Fibroblast of skin of left biceps (primary cell): ENCODE results near the gene AGBL2.
"Not testable (repeated sequence)": the region's sequence is repeated elsewhere in the genome, so short reads cannot be mapped to it uniquely, and the experiment has no call there.

Source experiments
- DNase-seq, 2 experiments: peaks; one replicate each; pipeline ENCODE4 v3.0.0-alpha.2; 2013; ENCODE audit warnings: low read depth in 2 of 2

Gene AGBL2

DNA sequence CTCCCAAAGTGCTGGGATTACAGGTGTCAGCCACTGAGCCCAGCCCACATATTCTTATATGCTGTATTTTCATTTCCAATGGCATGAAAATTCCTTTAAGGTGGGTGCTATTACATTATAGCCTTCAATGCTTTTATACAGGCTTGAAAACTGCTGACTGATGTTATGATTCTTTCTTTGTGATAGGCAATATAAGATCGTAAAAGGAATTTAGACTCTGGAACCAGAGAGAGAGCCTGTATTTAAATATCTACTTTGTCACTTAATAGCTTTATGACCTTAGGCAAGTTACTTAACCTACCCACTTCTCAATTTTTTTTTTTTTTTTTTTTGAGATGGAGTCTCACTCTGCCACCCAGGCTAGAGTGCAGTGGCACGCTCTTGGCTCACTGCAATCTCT is 26.2 kb downstream of the AGBL2 start:
- DNase-seq: no peak

DNA sequence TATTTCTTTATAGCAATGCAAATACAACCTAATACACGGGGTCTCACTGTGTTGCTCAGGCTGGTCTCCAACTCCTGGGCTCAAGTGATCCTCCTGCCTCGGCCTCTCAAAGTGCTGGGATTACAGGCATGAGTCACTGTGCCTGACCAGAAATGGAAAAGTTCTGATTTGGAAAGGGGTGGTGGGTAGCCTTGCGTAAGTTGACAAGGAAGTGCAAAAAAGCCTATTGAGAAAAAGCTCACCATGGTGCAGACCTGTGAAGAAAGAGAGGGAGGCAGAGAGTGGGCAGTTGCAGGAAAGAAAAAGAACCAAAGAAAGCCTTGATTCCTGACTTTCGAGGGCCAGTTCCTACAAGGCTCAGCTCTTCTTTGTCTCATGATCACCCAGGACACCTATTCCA is 27.1 kb downstream of the AGBL2 start:
- no peak for DNase-seq

DNA sequence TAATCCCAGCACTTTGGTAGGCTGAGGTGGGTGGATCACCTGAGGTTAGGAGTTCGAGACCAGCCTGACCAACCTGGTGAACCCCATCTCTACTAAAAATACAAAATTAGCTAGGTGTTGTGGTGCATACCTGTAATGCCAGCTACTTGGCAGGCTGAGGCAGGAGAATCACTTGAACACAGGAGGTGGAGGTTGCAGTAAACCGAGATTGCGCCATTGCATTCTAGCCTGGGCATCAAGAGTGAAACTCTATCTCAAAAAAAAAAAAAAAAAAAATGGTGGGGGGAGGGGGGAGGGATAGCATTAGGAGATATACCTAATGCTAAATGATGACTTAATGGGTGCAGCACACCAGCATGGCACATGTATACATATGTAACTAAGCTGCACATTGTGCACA is 28.5 kb downstream of the AGBL2 start:
- DNase-seq: not testable (repeated sequence)

DNA sequence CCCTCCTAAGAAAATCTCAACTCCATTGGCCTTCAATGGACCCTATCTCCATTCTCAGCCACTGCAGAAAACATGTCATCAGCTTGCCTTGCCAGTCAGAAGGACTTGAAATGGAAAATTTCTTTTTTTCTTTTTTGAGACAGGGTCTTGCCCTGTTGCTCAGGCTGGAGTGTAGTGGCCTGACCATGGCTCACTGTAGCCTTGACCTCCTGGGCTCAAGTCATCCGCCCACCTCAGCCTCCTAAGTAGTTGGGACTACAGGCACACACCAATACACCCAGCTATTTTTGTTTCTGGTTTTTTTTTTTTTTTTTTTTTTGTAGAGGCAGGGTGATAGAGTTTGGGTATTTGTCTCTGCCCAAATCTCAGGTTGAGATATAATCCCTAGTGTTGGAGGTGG is 29.0 kb downstream of the AGBL2 start:
- no peak for DNase-seq

DNA sequence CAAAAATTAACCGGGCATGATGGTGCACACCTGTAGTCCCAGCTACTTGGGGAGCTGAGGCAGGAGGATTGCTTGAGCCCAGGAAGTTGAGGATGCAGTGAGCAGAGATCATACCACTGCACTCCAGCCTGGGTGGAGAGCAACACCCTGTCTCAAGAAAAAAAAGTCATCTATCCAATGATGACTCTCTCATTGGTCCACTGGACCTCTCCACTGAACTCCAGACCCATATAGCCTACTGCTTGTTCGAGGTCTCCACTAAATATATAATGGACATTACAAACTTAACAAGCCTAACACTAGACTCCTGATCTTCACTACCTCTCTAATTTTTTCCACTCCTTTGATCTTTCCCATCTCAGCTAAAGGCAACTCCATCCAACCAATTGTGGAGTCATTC is 39.3 kb downstream of the AGBL2 start:
- DNase-seq: no peak

DNA sequence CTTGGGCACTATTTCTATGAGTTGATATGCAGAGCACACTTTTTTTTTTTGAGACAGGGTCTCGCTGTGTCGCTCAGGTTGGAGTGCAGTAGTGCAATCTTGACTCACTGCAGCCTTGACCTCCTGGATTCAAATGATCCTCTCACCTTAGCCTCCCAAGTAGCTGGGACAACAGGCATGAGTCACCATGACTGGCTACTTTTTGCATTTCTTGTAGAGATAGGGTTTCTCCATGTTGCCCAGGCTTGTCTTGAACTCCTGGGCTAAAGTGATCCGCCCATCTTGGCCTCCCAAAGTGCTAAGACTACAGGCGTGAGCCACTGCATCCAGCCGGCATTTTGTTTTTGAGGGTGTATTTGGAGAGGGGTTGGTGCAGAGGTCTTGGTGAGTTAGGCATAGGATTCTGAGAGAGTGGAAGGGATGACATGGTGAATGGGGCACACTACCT is 42.9 kb downstream of the AGBL2 start:
- no peak for DNase-seq

DNA sequence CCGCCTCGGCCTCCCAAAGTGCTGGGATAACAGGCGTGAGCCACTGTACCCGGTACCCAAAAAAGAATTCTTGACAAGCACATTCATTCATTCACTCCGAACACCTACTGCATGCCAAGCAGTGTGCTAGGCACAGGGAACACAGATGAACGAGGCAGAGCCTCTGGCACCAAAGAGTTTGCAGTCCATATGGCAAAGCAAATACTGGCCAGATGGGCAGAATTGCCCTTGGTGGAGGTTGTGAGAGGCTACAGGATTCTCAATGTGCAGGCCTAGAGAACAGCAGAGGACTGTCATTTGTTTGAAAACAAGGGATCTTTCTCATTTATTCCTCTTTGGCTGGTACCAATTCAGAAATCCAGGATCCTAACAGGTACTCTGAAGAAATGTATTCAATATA is 45.3 kb downstream of the AGBL2 start:
- DNase-seq: no peak

DNA sequence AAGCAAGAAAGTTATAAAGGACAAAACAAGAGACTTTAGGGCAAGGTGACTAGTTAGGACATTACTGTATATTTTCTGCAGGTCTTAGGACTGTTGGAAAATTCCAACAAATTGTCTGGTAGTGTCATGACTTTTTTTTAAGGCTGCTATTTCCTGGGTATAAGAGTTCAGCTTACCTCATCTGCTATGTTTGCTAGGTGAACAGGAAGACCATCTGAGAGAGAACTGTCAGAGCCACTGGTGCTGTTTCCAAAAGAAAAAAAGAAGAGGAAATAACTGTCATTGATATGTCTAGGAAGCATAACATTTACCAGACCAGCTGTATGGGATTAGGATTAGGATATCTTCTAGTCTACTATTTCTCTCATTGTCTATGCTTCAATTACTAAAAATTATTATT is 46.5 kb downstream of the AGBL2 start:
- no peak for DNase-seq

DNA sequence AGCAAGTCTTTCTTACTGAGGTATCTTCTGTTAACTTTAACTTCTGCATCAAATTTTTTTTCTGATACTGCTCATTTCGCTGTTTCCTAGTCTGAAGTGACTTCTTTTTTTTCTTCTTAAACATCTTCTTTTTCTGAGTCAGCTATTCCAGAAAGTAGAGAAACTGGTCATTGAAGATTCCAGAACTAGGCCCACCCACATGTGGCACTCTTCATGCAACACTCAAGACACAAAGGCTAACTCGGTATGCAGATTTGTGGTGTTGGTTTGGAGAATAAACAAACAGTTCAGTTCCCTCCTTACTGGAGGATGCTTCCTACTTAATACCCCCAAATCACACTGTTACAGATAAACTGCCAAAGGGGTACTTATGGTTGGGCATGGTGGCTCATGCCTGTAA is 47.6 kb downstream of the AGBL2 start:
- no peak for DNase-seq

DNA sequence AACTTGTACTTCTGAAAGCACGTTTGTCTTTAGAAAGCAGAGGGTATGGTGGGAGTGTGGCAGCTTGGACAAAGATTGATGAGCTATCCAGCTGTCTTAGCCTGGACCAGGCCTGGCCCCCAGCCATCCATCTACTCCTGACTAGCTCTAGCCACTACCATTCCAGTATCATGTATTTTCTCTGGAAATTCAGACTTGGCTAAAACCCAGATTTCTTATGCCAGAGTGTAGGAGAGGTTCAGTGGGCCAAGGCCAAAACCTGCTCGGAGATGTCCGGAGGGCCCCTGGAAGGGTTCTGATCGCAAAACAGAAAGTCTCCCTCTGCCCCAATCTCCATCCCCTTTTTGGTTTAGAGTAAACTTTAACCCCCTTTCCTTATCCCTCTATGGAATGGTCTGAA is 48.0 kb downstream of the AGBL2 start:
- no peak for DNase-seq

DNA sequence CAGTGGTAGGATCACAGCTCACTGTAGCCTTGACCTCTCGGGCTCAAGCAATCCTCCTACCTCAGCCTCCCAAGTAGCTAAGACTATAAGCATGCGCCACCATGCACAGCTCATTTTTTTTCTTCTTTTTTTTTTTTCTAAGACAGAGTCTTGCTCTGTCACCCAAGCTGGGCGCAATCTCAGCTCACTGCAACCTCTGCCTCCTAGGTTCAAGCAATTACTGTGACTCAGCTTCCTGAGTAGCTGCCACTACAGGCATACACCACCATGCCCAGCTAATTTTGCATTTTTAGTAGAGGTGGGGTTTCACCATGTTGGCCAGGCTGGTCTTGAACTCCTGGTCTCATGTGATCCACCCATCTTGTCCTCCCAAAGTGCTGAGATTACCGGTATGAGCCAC is 50.2 kb downstream of the AGBL2 start:
- not testable (repeated sequence) for DNase-seq

DNA sequence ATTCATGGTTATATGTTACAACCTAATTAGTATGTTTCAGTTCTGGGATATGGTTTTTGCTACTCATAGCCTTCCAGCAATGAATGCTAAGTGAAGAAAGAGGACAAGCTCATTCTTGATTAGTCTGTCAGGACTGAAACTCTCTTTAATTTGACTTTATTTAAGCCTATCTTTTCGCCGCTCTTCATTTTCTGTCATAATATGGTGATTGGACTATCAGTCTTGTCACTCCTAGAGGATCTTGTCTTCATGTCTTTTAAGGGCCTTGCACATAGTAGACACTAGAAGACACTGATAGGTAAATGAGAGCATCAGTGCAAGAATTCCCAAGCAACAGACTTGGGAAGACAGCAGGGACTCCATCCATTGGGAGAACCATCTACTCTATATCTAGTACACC is 53.9 kb downstream of the AGBL2 start:
- no peak for DNase-seq

DNA sequence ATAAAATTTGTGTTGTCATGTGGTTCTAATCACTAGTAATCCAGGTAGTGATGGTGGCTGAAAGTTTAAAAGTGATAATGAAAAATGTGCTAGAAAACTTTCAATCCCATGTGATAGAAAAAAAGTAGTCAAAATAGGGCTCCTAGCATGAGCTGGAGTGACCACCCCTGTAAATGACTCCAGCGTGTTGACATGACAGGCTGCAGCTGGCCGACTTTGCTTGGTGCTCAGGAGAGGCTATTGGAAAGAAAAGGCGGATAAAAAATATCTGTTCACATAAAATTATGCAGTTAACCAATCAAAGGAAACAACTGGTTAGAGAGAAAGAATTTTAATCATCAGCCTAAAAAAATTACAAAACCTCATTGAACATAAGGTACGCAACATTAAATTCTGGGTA is 55.9 kb downstream of the AGBL2 start:
- DNase-seq: no peak

DNA sequence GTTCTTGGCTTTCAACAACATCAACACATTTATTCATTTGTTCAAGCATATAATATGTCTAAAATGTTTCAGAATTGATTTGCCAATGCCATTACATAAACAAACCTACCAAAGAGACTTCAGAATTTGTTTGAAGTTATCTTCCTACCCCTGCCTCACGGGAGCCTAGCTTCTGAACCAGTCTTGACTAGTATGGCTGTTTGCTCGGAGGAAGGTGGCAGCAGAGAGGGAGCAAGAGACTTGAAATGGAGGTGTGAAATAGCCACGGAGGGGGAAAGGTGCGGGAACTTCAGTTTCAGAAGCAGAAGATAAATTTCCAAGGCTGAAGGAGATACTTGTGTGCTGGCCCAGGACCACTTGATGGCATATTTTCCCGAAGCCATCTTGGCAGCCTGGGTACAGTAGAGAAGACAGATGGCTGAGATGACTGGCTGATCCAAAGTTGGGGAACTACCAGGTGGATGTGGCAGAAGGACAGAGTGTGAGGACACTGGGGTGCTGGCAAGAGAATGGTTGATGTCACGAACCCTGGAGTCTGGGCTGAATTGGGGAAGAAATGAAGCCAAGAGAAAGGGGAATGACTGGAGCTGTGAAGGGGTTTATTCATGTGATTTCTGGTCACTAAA is 58.8 kb downstream of the AGBL2 start:
- no peak for DNase-seq

DNA sequence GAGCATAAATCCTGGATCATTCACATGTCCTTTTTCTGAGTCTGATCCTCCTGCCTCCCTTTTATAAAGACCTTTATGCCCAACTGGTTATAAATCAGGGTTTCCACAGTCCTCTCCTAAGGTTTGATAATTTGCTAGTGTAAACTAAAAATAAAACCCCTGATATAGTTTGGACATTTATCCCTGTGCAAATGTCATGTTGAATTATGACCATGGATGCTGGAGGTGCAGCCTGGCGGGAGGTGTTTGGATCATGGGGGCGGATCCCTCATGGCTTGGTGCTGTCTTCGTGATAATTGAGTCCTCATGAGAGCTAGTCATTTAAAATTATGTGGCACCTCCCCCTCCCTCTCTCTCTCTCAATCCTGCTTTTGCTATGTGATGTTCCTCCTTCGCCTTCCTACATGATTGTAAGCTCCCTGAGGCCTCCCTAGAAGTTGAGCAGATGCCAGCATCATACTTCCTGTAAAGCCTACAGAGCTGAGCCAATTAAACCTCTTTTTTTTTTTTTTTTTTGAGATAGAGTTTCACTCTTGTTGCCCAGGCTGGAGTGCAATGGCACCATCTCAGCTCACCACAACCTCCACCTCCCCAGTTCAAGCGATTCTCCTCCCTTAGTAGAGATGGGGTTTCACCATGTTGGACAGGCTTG is 63.2 kb downstream of the AGBL2 start:
- DNase-seq: no peak

DNA sequence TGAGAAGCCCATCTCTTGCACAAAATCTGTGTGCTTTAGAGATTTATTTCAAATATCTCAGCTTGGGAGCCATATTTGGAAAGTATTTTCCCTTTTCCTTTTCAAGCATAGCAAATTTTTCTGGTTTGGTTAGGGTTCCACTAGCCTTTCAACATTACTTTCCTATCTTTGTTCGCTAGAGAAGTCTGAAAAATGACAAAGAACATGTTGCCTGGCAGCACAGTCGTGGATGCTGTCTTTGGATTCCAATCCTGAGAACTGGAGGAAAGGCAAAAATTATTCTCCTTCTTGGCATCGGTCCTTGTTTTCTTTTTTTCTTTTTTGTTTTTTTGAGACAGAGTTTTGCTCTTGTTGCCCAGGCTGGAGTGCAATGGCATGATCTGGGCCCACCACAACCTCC is 65.9 kb downstream of the AGBL2 start:
- no peak for DNase-seq

DNA sequence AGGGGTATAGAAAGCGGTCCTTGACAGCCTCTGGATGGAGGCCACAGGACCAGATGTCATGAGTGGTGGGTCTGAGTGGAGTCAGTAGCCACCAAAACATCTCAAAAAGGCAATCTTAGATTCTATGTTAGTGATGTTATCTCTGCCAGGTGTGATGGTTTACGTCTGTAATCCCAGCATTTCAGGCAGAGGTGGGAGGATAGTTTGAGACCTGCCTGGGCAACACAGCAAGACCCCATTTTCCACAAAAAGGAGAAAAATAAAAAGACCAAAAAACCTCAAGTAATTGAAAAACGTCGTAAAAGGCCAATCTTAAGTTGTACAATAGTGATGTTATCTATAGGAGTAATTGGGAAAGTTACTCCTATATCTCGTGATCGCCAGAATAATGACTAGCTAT is 69.2 kb downstream of the AGBL2 start:
- DNase-seq: no peak

DNA sequence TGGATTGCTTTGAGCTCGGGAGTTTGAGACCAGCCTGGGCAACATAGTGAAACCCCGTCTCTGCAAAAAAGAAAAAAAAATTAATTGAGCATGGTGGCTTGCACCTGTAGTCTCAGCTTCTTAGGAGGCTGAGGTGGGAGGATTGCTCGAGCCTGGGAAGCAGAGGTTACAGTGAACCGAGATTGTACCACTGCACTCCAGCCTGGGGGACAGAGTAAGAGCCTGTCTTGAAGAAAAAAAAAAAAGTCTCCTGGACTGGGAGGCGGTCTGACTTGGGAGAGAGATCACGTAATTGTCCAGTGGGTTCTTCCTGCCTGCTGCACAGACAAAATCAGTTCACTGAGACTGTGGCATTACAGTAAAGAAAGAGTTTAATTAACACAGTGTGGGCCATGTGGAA is 69.7 kb downstream of the AGBL2 start:
- no peak for DNase-seq

DNA sequence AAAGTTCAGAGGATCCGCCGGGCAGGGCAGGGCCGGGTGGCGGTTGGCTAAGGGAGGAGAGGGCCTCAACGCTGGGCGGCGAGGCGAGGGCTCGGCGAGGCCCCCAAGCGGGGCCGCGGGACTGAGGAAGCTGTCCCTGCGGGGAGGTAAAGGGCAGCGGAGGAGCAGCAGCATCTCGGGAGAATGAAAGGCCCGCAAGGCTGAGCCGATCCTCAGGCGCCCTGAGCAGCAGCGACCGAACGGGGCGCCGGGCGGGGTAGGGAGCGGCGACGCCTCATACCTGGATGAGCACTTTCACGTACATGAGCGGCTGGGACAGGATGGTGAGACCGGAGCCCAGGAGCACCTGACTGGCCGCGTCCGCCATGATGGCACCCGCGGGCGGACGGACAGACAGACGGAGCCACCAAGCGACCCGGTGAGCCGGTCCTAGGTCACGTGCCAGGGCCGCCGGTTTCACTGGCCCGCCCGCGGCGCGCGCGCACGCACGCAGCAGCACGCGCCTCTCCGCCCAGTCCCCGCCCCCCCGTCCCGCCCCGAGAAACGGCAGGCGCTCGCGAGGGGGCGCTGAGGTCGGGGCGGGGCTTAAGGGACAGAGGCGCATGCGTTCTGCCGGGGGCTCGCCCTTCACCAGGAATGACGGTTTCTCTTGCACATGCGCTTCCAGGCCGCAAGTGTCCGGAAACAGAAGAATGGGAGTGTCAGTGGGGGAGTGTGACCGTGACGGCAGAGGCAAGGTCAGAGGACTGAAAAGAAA is 72.9 kb downstream of the AGBL2 start, which contains the start of gene MTCH2:
MTCH2 (minus strand) TSS at position 461 of the 757 bp plus-strand sequence; CDS start at position 367, 94 bp downstream.
- DNase-seq: peak; percentile 90 to 91

DNA sequence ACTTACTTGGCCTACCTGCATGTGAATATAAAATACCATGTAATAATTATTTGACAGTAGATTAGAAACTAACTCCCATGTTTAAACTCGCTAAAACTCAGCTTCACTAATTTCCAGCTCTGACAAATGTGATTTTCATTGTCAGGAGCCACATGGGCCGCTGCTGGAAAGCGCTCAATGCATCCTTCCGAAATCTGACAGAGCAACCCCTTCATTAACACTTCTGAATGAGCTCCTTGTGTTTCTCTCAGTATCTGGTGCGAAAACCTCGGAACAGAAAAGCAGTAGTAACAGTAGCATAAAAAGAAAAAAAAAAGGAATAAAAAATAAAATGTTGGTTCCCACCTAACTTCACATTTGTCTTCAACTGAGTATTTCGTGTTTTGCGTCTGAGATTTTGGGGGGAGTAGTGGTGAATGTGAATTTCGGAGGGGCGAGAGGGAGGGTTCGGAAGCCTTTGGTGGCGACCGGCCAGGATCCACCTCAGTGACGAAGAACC is 73.5 kb downstream of the AGBL2 start:
- DNase-seq: no peak

DNA sequence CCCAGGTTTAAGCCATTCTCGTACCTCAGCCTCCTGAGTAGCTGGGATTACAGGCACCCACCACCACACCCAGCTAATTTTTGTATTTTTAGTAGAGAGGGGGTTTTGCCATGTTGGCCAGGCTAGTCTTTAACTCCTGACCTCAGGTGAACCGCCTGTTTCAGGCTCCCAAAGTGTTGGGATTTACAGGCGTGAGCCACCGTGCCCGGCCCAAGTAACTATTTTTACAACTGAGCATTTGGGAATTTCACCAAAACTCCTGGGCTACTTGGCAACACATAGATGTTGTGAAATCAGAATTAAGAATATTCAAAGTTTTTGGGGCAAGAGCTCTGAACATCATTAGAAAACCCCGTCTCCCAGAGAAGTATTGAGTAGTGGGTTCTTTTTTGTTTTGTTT is 74.7 kb downstream of the AGBL2 start:
- not testable (repeated sequence) for DNase-seq

DNA sequence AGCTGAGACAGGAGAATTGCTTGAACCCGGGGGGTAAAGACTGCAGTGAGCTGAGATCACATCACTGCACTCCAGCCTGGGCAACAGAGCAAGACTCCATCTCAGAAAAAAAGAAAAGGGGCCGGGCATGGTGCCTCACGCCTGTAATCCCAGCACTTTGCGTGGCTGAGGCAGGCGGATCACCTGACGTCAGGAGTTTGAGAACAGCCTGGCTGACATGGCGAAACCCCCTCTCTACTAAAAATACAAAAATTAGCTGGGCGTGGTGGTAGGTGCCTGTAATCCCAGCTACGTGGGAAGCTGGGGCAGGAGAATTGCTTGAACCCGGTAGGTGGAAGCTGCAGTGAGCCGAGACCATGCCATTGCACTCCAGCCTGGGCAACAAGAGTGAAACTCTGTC is 78.8 kb downstream of the AGBL2 start:
- DNase-seq: not testable (repeated sequence)

DNA sequence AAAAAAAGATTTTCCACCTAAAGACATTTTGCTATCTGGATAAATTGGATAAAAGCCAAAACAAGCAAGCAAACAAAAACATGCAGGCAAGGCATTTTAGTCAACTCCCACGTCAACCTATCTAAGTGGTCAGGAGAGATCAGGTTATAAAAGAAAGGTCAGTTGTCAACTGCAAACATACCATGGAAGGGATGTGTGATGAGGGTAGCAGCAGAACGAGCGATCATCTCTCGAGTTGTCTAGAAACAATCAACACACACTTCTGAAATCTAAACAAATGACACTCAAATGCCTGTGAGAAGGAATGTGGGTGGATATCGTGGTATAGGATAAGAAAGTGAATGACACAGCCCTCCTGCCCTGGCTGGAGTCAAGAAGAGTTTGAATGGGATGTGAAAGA is 83.7 kb downstream of the AGBL2 start:
- no peak for DNase-seq
